HEK293 (cell line): ENCODE data around the gene SRBD1.
A peak's percentile ranks its signal among the peaks of the same experiment; 100 is the strongest.

ENCODE experiments used
- GLIS1 ChIP-seq: fragments of 450-650 bp; formaldehyde crosslinking; IDR thresholded peaks from 2 replicates; pipeline ENCODE4 v1.5.1; 2016; ENCODE audit warnings: missing biosample characterization, missing genetic modification characterization
- HOXC10 ChIP-seq: sonication (generic); formaldehyde crosslinking; IDR thresholded peaks from 2 replicates; pipeline ENCODE4 v1.8.1; 2023; ENCODE audit warnings: mild to moderate bottlenecking, missing genetic modification reagents
- KLF17 ChIP-seq: fragments of 450-650 bp; formaldehyde crosslinking; IDR thresholded peaks from 2 replicates; pipeline ENCODE4 v1.5.1; 2016; ENCODE audit warnings: missing biosample characterization, missing genetic modification characterization
- KLF7 ChIP-seq: fragments of 450-650 bp; formaldehyde crosslinking; IDR thresholded peaks from 2 replicates; pipeline ENCODE4 v1.5.1; 2016; ENCODE audit warnings: missing biosample characterization, missing genetic modification characterization, borderline replicate concordance
- OSR2 ChIP-seq: fragments of 450-650 bp; formaldehyde crosslinking; IDR thresholded peaks from 2 replicates; pipeline ENCODE4 v1.5.1; 2016; ENCODE audit warnings: missing biosample characterization, missing genetic modification characterization
- SP7 ChIP-seq: fragments of 450-650 bp; formaldehyde crosslinking; IDR thresholded peaks from 2 replicates; pipeline ENCODE4 v1.5.1; 2016; ENCODE audit warnings: missing biosample characterization, missing genetic modification characterization
- YY2 ChIP-seq: fragments of 450-650 bp; formaldehyde crosslinking; IDR thresholded peaks from 2 replicates; pipeline ENCODE4 v1.5.1; 2016; ENCODE audit warnings: missing biosample characterization, missing genetic modification characterization
- ZBTB21 ChIP-seq: fragments of 450-650 bp; formaldehyde crosslinking; IDR thresholded peaks from 2 replicates; pipeline ENCODE4 v1.5.1; 2017; ENCODE audit warnings: missing biosample characterization, missing genetic modification characterization
- ZBTB48 ChIP-seq: fragments of 450-650 bp; formaldehyde crosslinking; IDR thresholded peaks from 2 replicates; pipeline ENCODE4 v1.5.1; 2016; ENCODE audit warnings: missing biosample characterization, missing genetic modification characterization
- ZBTB7A ChIP-seq: fragments of 450-650 bp; formaldehyde crosslinking; IDR thresholded peaks from 2 replicates; pipeline ENCODE4 v1.5.1; 2016; ENCODE audit warnings: low read depth, missing biosample characterization, missing genetic modification characterization
- ZNF140 ChIP-seq: fragments of 450-650 bp; formaldehyde crosslinking; IDR thresholded peaks from 2 replicates; pipeline ENCODE4 v1.5.1; 2016; ENCODE audit warnings: missing biosample characterization, missing genetic modification characterization
- ZNF148 ChIP-seq: fragments of 450-650 bp; formaldehyde crosslinking; IDR thresholded peaks from 2 replicates; pipeline ENCODE4 v1.5.0; 2017; ENCODE audit warnings: missing biosample characterization, missing genetic modification characterization, borderline replicate concordance
- ZNF221 ChIP-seq: fragments of 450-650 bp; formaldehyde crosslinking; IDR thresholded peaks from 2 replicates; pipeline ENCODE4 v1.5.1; 2017; ENCODE audit warnings: missing biosample characterization, missing genetic modification characterization, borderline replicate concordance
- ZNF335 ChIP-seq: fragments of 450-650 bp; formaldehyde crosslinking; conservative IDR thresholded peaks from 2 replicates; pipeline ENCODE4 v1.5.1; 2016; ENCODE audit warnings: missing biosample characterization, missing genetic modification characterization
- ZNF37A ChIP-seq: fragments of 450-650 bp; IDR thresholded peaks from 2 replicates; pipeline ENCODE4 v1.5.1; 2018; ENCODE audit warnings: missing biosample characterization, missing genetic modification characterization
- ZNF394 ChIP-seq: fragments of 450-650 bp; formaldehyde crosslinking; IDR thresholded peaks from 2 replicates; pipeline ENCODE4 v1.5.1; 2016; ENCODE audit warnings: missing biosample characterization, missing genetic modification characterization, mild to moderate bottlenecking, moderate library complexity, borderline replicate concordance
- ZNF398 ChIP-seq: fragments of 450-650 bp; formaldehyde crosslinking; IDR thresholded peaks from 2 replicates; pipeline ENCODE4 v1.5.1; 2017; ENCODE audit warnings: missing biosample characterization, missing genetic modification characterization
- ZNF473 ChIP-seq: fragments of 450-650 bp; formaldehyde crosslinking; IDR thresholded peaks from 2 replicates; pipeline ENCODE4 v1.5.1; 2017; ENCODE audit warnings: missing biosample characterization, missing genetic modification characterization
- ZNF48 ChIP-seq: fragments of 450-650 bp; formaldehyde crosslinking; IDR thresholded peaks from 2 replicates; pipeline ENCODE4 v1.5.1; 2016; ENCODE audit warnings: missing biosample characterization, missing genetic modification characterization
- ZNF521 ChIP-seq: fragments of 450-650 bp; formaldehyde crosslinking; IDR thresholded peaks from 2 replicates; pipeline ENCODE4 v1.5.1; 2017; ENCODE audit warnings: missing biosample characterization, mild to moderate bottlenecking, missing genetic modification characterization
- ZNF548 ChIP-seq: fragments of 450-650 bp; formaldehyde crosslinking; IDR thresholded peaks from 2 replicates; pipeline ENCODE4 v1.5.1; 2016; ENCODE audit warnings: missing biosample characterization, missing genetic modification characterization
- ZNF555 ChIP-seq: fragments of 450-650 bp; formaldehyde crosslinking; conservative IDR thresholded peaks from 2 replicates; pipeline ENCODE4 v1.5.1; 2017; ENCODE audit warnings: missing biosample characterization, mild to moderate bottlenecking, missing genetic modification characterization, inconsistent platforms
- ZNF560 ChIP-seq: fragments of 450-650 bp; formaldehyde crosslinking; IDR thresholded peaks from 2 replicates; pipeline ENCODE4 v1.5.1; 2017; ENCODE audit warnings: missing biosample characterization, missing genetic modification characterization, borderline replicate concordance
- ZNF561 ChIP-seq: fragments of 450-650 bp; IDR thresholded peaks from 2 replicates; pipeline ENCODE4 v1.5.1; 2018; ENCODE audit warnings: missing biosample characterization, missing genetic modification characterization, borderline replicate concordance
- ZNF623 ChIP-seq: fragments of 450-650 bp; formaldehyde crosslinking; IDR thresholded peaks from 2 replicates; pipeline ENCODE4 v1.5.1; 2016; ENCODE audit warnings: missing biosample characterization, missing genetic modification characterization
- ZNF626 ChIP-seq: fragments of 450-650 bp; sonication (Bioruptor Pico); formaldehyde crosslinking; IDR thresholded peaks from 2 replicates; pipeline ENCODE4 v1.5.1; 2018; ENCODE audit warnings: missing biosample characterization, missing genetic modification characterization, inconsistent platforms
- ZNF747 ChIP-seq: fragments of 450-650 bp; formaldehyde crosslinking; IDR thresholded peaks from 2 replicates; pipeline ENCODE4 v1.5.1; 2016; ENCODE audit warnings: missing biosample characterization, missing genetic modification characterization
- ZXDB ChIP-seq: fragments of 450-650 bp; formaldehyde crosslinking; IDR thresholded peaks from 2 replicates; pipeline ENCODE4 v1.5.1; 2016; ENCODE audit warnings: missing biosample characterization, missing genetic modification characterization
- TF ChIP-seq, protein P1 (sequence below): fragments of 450-650 bp; formaldehyde crosslinking; IDR thresholded peaks from 2 replicates; pipeline ENCODE4 v1.5.1; 2017; ENCODE audit warnings: missing biosample characterization, missing genetic modification characterization
- TF ChIP-seq, protein P2 (sequence below): IDR thresholded peaks from 2 replicates; pipeline ENCODE4 v1.6.1; 2011; ENCODE audit warnings: mild to moderate bottlenecking, low read depth, low read length, borderline replicate concordance
- TF ChIP-seq, protein P3 (sequence below): fragments of 450-650 bp; formaldehyde crosslinking; IDR thresholded peaks from 2 replicates; pipeline ENCODE4 v1.5.1; 2016; ENCODE audit warnings: missing biosample characterization, missing genetic modification characterization

SRBD1 gene

DNA sequence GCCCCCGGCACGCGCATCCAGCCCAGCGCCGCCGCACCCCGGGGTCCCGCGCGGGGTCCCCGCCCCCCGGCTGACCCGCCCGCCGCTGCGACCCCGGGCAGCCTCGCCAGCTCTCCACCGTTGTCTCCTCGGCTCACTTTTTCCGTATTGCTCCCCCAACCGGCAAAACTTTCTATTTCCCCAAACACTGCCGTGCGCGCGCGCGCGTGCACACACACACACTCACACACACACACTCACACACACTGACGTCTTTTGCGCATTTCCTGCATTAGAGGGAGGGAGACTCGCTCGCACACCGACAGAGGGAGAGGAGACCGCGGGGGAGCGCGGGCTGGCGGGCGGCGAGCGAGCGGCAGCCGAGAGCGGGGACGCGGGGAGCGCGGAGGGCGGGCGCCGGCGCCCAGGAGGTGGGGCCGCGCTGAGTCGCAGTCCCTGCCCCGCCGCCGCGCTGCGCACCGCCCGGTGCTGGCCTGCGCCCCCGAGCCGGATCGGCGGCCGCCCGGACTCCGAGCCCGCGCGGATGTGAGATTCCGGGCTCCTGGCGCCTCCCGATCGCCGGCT lies 39.9 kb upstream of the SRBD1 start (continued):
- TF ChIP-seq OSR2 = no peak
- TF ChIP-seq ZNF626 (tag by site-specific recombination) = no peak
- TF ChIP-seq ZNF394 (tag by site-specific recombination) = no peak; the same call in 1 of the 2 replicates
- TF ChIP-seq GLIS1 (tag by site-specific recombination) = peak; percentile 95
- TF ChIP-seq ZNF473 (tag by site-specific recombination) = no peak
- TF ChIP-seq ZNF548 = no peak
- no peak for TF ChIP-seq ZNF221 (tag by site-specific recombination)
- TF ChIP-seq KLF7 (tag by site-specific recombination) = peak; percentile 77; the same call in 1 of the 2 replicates
- TF ChIP-seq KLF17 (tag by site-specific recombination) = peak; percentile 86
- TF ChIP-seq HOXC10 (CRISPR knock-in tag) = no peak
- TF ChIP-seq ZNF140 (tag by site-specific recombination) = no peak
- no peak for TF ChIP-seq ZNF37A (tag by site-specific recombination)
- TF ChIP-seq ZBTB21 (tag by site-specific recombination) = peak; percentile 90
- TF ChIP-seq, protein P1, sequence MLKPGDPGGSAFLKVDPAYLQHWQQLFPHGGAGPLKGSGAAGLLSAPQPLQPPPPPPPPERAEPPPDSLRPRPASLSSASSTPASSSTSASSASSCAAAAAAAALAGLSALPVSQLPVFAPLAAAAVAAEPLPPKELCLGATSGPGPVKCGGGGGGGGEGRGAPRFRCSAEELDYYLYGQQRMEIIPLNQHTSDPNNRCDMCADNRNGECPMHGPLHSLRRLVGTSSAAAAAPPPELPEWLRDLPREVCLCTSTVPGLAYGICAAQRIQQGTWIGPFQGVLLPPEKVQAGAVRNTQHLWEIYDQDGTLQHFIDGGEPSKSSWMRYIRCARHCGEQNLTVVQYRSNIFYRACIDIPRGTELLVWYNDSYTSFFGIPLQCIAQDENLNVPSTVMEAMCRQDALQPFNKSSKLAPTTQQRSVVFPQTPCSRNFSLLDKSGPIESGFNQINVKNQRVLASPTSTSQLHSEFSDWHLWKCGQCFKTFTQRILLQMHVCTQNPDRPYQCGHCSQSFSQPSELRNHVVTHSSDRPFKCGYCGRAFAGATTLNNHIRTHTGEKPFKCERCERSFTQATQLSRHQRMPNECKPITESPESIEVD (tag by site-specific recombination) = no peak; the same call in 1 of the 2 replicates
- 0 out of 2 replicates have a peak, but pooled peaks have one; percentile 72 for TF ChIP-seq ZBTB7A
- no peak for TF ChIP-seq ZNF521 (tag by site-specific recombination)
- no peak for TF ChIP-seq ZNF747 (tag by site-specific recombination)
- TF ChIP-seq ZXDB (tag by site-specific recombination) = peak; percentile 84
- no peak for TF ChIP-seq ZNF48 (tag by site-specific recombination)
- TF ChIP-seq, protein P2, sequence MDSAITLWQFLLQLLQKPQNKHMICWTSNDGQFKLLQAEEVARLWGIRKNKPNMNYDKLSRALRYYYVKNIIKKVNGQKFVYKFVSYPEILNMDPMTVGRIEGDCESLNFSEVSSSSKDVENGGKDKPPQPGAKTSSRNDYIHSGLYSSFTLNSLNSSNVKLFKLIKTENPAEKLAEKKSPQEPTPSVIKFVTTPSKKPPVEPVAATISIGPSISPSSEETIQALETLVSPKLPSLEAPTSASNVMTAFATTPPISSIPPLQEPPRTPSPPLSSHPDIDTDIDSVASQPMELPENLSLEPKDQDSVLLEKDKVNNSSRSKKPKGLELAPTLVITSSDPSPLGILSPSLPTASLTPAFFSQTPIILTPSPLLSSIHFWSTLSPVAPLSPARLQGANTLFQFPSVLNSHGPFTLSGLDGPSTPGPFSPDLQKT = no peak
- TF ChIP-seq ZNF560 (tag by site-specific recombination) = no peak
- TF ChIP-seq ZNF623 (tag by site-specific recombination) = no peak
- TF ChIP-seq, protein P3, sequence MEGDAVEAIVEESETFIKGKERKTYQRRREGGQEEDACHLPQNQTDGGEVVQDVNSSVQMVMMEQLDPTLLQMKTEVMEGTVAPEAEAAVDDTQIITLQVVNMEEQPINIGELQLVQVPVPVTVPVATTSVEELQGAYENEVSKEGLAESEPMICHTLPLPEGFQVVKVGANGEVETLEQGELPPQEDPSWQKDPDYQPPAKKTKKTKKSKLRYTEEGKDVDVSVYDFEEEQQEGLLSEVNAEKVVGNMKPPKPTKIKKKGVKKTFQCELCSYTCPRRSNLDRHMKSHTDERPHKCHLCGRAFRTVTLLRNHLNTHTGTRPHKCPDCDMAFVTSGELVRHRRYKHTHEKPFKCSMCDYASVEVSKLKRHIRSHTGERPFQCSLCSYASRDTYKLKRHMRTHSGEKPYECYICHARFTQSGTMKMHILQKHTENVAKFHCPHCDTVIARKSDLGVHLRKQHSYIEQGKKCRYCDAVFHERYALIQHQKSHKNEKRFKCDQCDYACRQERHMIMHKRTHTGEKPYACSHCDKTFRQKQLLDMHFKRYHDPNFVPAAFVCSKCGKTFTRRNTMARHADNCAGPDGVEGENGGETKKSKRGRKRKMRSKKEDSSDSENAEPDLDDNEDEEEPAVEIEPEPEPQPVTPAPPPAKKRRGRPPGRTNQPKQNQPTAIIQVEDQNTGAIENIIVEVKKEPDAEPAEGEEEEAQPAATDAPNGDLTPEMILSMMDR (tag by site-specific recombination) = peak; percentile 99
- peak; percentile 42; the same call in 1 of the 2 replicates for TF ChIP-seq ZNF561 (tag by site-specific recombination)
- TF ChIP-seq ZNF335 (tag by site-specific recombination) = peak; percentile 74
- no peak for TF ChIP-seq ZNF555
- no peak for TF ChIP-seq ZNF148 (tag by site-specific recombination)
- peak; percentile 58; the same call in 1 of the 2 replicates for TF ChIP-seq ZBTB48 (tag by site-specific recombination)
- peak; percentile 94 for TF ChIP-seq ZNF398 (tag by site-specific recombination)
- no peak for TF ChIP-seq YY2 (tag by site-specific recombination)
- TF ChIP-seq SP7 (tag by site-specific recombination) = peak; percentile 85
